IPS-18c (cell line): ENCODE results near the gene ANKRD13A.
"Not testable (repeated sequence)": the region's sequence is repeated elsewhere in the genome, so short reads cannot be mapped to it uniquely, and the experiment has no call there.

Source experiments
- H3K4me3 ChIP-seq: 2 replicates; pipeline ENCODE4 v1.7.0; 2013; ENCODE audit warnings: low read depth, mild to moderate bottlenecking, low read length, moderate library complexity; ENCODE audit not compliant: insufficient read depth
- H3K9me3 ChIP-seq: one replicate; pipeline ENCODE4 v1.6.1; 2013; ENCODE audit warnings: mild to moderate bottlenecking, low read length, moderate library complexity; ENCODE audit not compliant: control insufficient read depth, insufficient read depth

Gene ANKRD13A

DNA sequence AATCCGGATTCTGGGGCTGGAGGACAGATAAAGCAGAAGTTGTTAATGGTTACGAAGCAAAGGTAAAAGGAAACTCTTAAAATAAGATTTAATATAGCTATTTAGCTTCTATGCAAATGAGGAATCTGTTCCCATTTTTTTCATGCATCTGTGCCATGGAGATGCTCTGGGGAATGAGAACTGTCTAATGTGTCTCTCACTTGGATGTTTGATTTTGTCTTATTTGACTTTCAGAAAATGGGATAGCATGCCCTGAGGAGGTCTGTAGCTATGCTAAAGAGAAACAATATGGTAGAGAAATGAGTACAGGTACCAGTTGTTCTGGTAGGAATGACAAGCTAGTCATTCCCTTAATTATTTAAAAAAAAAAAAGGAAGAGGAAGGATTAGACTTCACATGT lies 24.8 kb downstream of the ANKRD13A start:
- no peak overlapping the region for H3K4me3 ChIP-seq

GRCh38 chr12:110028323-110028722 lies 29.1 kb downstream of the ANKRD13A start:
- H3K4me3 ChIP-seq = no peak overlapping the region
- no peaks in the 10 kb centered on the region for H3K9me3 ChIP-seq

More for the DNA sequence above, 24.8 kb downstream of the ANKRD13A start:
- no peaks in the 10 kb centered on the region for H3K9me3 ChIP-seq

DNA sequence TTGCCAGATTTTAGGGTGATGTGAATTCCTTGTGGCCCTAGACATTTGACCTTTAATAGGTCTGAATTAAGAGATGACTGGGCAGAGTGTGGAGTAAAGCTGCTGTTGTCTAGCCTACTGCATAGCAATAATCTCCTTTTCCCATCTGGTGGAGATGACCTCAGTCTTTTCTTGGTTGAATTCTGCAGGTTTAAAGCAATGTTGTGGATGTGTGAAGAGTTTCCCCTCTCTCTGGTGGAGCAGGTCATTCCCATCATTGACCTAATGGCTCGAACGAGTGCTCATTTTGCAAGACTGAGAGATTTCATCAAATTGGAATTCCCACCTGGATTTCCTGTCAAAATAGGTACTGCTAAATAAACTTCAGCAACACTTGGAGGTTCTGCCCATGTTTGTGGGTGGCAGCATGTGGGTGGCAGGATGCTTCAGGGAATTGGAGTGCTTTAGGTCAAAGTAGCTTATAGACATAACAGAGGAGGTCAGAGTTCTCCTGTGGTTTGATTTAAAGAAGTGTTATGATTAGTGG lies 30.1 kb downstream of the ANKRD13A start:
- Histone ChIP-seq H3K4me3 (no peak overlapping the region), H3K9me3 (no peaks in the 10 kb centered on the region)

- Histone ChIP-seq H3K9me3 (no peaks in the 10 kb centered on the region), H3K4me3 (no peak overlapping the region)
Observed at GRCh38 chr12:110033888-110034287, 34.7 kb downstream of the ANKRD13A start.

GRCh38 chr12:110035534-110036104 lies 36.4 kb downstream of the ANKRD13A start:
- no peaks in the 10 kb centered on the region for H3K9me3 ChIP-seq

GRCh38 chr12:110037315-110037714 lies 38.1 kb downstream of the ANKRD13A start:
- Histone ChIP-seq H3K4me3 (no peak overlapping the region), H3K9me3 (no peaks in the 10 kb centered on the region)

More at GRCh38 chr12:110035534-110036104, 36.4 kb downstream of the ANKRD13A start:
- no peak overlapping the region for H3K4me3 ChIP-seq

GRCh38 chr12:110038741-110039084 lies 39.5 kb downstream of the ANKRD13A start:
- no peaks in the 10 kb centered on the region for H3K9me3 ChIP-seq
- no peak overlapping the region for H3K4me3 ChIP-seq

DNA sequence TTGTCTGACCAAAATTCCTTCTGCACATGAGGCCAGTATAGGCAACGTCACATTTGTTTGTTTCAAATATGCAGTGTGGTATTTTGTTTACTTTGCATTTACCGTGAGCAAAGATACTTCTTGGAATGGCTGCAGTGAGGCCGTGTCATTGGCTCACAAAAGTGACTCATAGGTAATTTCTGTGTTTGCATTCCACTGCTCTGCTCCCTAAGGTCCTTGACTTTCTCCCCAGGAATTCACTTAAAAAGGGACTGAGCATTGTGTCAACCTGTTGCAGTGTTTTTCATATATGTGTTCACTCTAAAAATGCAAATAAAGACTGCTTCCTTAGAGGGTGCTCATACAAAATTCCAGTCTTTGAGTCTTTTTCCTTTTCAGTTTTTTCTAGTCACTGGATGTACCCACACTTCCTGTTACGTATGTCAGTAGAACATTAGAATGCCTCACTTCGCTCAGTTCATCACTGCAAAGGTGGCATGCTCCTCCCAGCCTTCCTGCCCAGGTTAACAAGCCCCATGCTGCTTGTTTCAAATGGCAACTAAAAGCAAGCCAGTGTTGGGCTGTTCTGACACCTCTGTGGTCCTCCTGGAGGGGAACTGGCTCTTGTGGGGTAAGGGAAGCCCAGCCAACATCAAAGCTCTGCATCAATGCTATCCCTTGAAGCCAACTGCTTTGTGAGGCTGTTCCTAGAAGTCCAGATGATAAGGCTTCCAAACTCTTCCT lies 40.0 kb downstream of the ANKRD13A start:
- H3K4me3 ChIP-seq = no peak overlapping the region
- H3K9me3 ChIP-seq = no peaks in the 10 kb centered on the region

- no peaks in the 10 kb centered on the region for H3K9me3 ChIP-seq
- H3K4me3 ChIP-seq = no peak overlapping the region
Observed at GRCh38 chr12:110042264-110042663, 43.0 kb downstream of the ANKRD13A start.

DNA sequence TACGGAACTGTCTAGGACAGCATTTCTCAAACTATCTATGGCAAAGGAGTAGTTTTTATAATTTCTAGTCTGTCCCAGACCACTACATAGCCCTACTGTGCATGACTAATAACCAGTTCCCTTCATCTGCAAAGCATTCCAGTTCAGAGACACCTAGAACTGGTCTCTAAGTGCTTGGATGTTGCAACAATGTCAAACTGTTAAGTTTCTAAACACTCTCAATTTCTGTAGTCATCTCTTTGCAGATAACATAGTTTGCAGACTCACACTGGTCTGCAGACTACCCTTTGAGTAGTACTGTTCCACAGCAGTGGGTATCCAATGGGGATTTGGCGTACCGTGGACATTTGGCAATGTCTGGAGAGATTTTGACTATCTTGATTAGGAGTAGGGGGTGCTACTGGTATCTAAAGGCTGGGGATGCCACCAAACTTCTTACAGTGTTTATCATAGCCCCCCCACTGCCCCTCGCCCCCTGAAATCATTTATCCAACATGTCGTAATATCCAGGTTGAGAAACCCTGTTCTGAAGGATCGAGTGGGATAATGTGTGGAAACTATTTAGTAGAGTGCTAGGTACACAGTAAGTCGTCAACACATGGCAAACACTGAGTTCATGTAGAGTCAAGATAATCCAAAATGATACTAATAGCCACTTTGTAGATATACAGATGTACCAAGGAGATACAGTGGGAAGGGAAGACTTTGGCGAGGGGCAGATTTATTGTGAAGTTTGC lies 47.4 kb downstream of the ANKRD13A start:
- no peak overlapping the region for H3K4me3 ChIP-seq
- no peaks in the 10 kb centered on the region for H3K9me3 ChIP-seq

DNA sequence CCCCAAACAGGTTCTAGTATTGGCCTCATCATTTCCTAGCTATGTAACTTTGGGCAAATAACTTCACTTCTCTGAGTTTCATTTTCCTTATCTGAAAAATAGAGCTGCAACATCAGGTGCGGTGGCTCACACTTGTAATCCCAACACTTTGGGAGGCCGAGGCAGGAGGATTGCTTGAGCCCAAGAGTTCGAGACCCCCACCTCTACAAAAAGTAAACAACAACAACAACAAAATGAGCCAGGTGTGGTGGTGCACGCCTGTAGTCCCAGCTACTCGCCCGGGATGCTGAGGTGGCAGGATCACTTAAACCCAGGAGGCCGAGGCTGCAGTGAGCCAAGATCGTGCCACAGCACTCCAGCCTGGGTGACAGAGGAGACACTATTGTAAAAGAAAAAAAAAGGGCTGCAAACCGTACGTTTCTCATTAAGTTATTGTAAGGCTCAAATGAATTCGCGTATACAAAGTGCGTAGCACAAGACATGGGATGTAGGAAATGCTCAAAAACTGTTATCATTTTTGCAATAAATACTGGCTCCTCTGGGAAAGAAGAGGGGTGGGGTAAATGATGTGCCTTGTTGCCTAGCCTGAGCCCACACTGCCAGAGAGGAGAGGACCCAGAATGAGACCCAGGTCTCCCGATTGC lies 48.2 kb downstream of the ANKRD13A start:
- Histone ChIP-seq H3K4me3 (peak overlapping the region; percentile 85), H3K9me3 (no peaks in the 10 kb centered on the region)

- H3K4me3 ChIP-seq = peak within 1 kb of the TSS; percentile 85
Observed at GRCh38 chr12:110048242-110049027, 49.2 kb downstream of the ANKRD13A start, which contains the start of gene C12orf76. TSS of gene C12orf76 (minus strand) at chr12:110048522. CDS start at chr12:110048495, 27 bp downstream.

DNA sequence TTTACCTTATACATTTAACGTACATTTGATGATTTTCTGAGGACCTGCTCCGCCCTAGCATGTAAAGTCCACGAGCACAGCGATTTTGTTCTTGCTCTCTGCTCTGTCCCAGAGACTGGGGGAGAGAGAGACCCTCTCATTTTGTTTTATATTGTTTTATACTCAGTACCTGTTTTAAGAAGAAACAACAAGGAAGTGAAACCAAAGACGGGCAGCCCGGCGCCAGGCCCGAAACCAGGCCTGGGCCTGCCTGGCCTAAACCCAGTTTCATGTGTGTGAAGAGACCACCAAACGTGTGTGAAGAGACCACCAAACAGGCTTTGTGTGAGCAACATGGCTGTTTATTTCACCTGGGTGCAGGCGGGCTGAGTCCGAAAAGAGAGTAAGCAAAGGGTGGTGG lies 49.8 kb downstream of the ANKRD13A start:
- H3K4me3 ChIP-seq = peak overlapping the region; percentile 85; the same call in 1 of the 2 replicates
- not testable (repeated sequence) for H3K9me3 ChIP-seq

More at GRCh38 chr12:110048242-110049027, 49.2 kb downstream of the ANKRD13A start, which contains the start of gene C12orf76:
- H3K9me3 ChIP-seq = no peaks in the 10 kb centered on the region

DNA sequence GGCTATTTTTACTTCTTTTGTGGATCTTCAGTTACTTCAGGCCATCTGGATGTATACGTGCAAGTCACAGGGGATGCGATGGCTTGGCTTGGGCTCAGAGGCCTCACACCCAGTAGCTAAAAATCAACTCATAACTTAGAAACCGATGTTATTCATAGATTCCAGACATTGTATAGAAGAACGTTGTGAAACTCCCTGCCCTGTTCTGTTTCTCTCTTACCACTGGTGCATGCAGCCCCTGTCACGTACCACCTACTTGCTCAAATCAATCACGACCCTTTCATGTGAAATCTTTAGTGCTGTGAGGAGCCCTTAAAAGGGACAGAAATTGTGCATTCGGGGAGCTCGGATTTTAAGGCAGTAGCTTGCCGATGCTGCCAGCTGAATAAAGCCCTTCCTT lies 50.4 kb downstream of the ANKRD13A start:
- H3K4me3 ChIP-seq, H3K9me3 ChIP-seq: not testable (repeated sequence)

DNA sequence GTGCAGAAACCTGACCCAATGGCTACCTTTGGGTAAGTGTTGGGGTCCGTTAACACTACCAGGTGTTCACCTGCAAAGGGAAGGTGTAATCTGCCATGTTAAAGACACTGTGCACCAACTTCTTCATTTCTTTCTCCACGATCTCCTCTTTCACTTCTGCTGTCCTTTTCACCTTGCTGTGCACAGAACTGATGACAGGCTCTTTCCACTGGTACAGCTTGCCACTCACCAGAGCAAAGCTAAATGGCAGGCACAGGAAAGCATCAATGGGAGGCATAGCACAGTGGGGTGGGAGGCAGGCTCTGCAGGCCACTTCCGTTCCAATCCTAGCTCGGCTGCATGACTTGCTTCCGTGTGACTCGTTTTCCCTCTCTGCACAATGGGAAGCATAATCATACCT lies 51.7 kb downstream of the ANKRD13A start:
- H3K4me3 ChIP-seq = no peak overlapping the region
- H3K9me3 ChIP-seq = no peaks in the 10 kb centered on the region

DNA sequence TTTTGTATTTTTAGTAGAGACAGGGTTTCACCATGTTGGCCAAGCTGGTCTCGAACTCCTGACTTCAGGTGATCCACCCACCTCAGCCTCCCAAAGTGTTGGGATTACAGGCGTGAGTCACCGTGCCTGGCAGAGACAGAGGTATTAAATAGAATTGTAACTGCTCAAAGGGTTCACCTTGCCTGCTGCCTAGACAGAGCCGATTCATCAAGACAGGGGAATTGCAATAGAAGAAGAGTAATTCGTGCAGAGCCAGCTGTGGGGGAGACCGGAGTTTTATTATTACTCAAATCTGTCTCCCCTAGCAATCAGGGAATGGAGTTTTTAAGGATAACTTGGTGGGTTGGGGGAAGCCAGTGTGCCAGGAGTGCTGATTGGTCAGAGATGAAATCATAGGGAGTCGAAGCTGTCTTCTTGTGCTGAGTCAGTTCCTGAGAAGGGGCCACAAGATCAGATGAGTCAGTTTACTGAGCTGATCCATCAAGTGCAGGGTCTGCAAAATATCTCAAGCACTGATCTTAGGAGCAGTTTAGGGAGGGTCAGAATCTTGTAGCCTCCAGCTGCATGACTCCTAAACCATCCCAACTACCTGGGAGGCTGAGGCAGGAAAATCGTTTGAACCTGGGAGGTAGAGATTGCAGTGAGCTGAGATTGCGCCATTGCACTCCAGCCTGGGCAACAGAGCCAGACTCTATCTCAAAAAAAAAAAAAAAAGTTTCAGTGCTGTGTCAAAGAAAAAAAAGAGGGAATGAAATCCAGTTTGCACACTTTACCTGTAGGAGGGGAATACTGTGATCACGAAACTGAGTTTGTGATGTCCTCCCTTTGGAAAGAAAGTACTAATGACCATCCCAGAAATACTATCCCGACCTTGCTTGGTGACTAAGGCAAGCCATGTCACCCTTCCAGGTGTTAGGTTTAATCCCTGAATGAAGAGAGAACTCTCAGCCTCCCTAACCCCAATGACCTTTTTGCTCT lies 56.4 kb downstream of the ANKRD13A start:
- H3K9me3 ChIP-seq, H3K4me3 ChIP-seq: not testable (repeated sequence)
